Measurements from ENCODE around the gene CHST11. TPM values are rescaled to one million over a fixed set of nuclear protein-coding genes. Genes with fewer than 3 reads are reported as not detected.

The CHST11 gene
- total RNA-seq, 1 donor from 2014 or later = 20.6 TPM

GRCh38 chr12:104653730-104654664 is 197.2 kb downstream of the CHST11 start:
- no peak for DNase-seq (ENCODE audit: low read depth)

- DNase-seq (ENCODE audit: low read depth) = no peak
Measured at GRCh38 chr12:104654665-104655609, 198.2 kb downstream of the CHST11 start.

GRCh38 chr12:104656383-104656782 is 199.6 kb downstream of the CHST11 start:
- DNase-seq (ENCODE audit: low read depth) = no peak

- DNase-seq (ENCODE audit: low read depth) = no peak
Measured at GRCh38 chr12:104656921-104657320, 200.2 kb downstream of the CHST11 start.

- no peak for DNase-seq (ENCODE audit: low read depth)
Measured at GRCh38 chr12:104657726-104658484, 201.2 kb downstream of the CHST11 start.

GRCh38 chr12:104659058-104659457 is 202.3 kb downstream of the CHST11 start:
- no peak for DNase-seq (ENCODE audit: low read depth)

GRCh38 chr12:104662203-104662602 is 205.5 kb downstream of the CHST11 start:
- no peak for DNase-seq (ENCODE audit: low read depth)

- DNase-seq (ENCODE audit: low read depth) = no peak
Measured at GRCh38 chr12:104662908-104663307, 206.2 kb downstream of the CHST11 start.

GRCh38 chr12:104664351-104664750 is 207.6 kb downstream of the CHST11 start:
- DNase-seq (ENCODE audit: low read depth) = no peak

- DNase-seq (ENCODE audit: low read depth) = no peak
Measured at GRCh38 chr12:104665296-104665695, 208.5 kb downstream of the CHST11 start.

GRCh38 chr12:104667139-104667538 is 210.4 kb downstream of the CHST11 start:
- no peak for DNase-seq (ENCODE audit: low read depth)

GRCh38 chr12:104668274-104668718 is 211.5 kb downstream of the CHST11 start:
- no peak for DNase-seq (ENCODE audit: low read depth)

- DNase-seq (ENCODE audit: low read depth) = peak; percentile 21
Measured at GRCh38 chr12:104669089-104669721, 212.5 kb downstream of the CHST11 start.

GRCh38 chr12:104669851-104670337 is 213.1 kb downstream of the CHST11 start:
- DNase-seq (ENCODE audit: low read depth) = peak; percentile 23

- DNase-seq (ENCODE audit: low read depth) = peak; percentile 30
Measured at GRCh38 chr12:104670439-104671408, 214.0 kb downstream of the CHST11 start.

GRCh38 chr12:104671409-104672095 is 214.8 kb downstream of the CHST11 start:
- DNase-seq (ENCODE audit: low read depth) = peak; percentile 99

- DNase-seq (ENCODE audit: low read depth) = no peak
Measured at GRCh38 chr12:104672096-104672445, 215.3 kb downstream of the CHST11 start.

GRCh38 chr12:104672501-104673265 is 215.9 kb downstream of the CHST11 start:
- DNase-seq (ENCODE audit: low read depth) = peak; percentile 98
